ENCODE data around the gene DHRSX. TPM values are rescaled to one million over a fixed set of nuclear protein-coding genes. Genes with fewer than 3 reads are reported as not detected.

The DHRSX gene
- total RNA-seq, 3 donors from 2014 or later (not counting 1 experiment from before 2014, with no cell fraction given), result 21.5 to 26.1 (median 22.9) TPM

- Histone ChIP-seq H3K4me1 (ENCODE audit: control insufficient read depth, insufficient read depth, low read length) (peaks cover 5% of the 10 kb centered on the region), H3K9me3 (ENCODE audit: control insufficient read depth, insufficient read depth, low read length) (peaks cover 9% of the 10 kb centered on the region), H3K27ac (ENCODE audit: low read length) (no peak overlapping the region), H3K27me3 (ENCODE audit: control insufficient read depth, insufficient read depth, low read length) (no peaks in the 10 kb centered on the region), H3K36me3 (ENCODE audit: control insufficient read depth, insufficient read depth, low read length) (no peaks in the 10 kb centered on the region), H3K4me3 (ENCODE audit: low read length) (no peak overlapping the region)
- DNase-seq (no peak), ATAC-seq (no peak)
- no peak overlapping the region for H3K4me3 Mint-ChIP-seq
- no peak overlapping the region for H3K27ac Mint-ChIP-seq
- no peaks in the 10 kb centered on the region for H3K36me3 Mint-ChIP-seq
- H3K9me3 Mint-ChIP-seq, result no peaks in the 10 kb centered on the region
- intact Hi-C loops (cut with micrococcal nuclease), result no loop called here
- H3K27me3 Mint-ChIP-seq (ENCODE audit: low read depth in 2 of 2), result no peaks in the 10 kb centered on the region
- 97% methylated on average over 8 of the region's 9 CpGs for WGBS (ENCODE audit: insufficient coverage)
- peaks cover 8 to 14% of the 10 kb centered on the region in 2 donors for H3K4me1 Mint-ChIP-seq
- TF ChIP-seq, protein P1, sequence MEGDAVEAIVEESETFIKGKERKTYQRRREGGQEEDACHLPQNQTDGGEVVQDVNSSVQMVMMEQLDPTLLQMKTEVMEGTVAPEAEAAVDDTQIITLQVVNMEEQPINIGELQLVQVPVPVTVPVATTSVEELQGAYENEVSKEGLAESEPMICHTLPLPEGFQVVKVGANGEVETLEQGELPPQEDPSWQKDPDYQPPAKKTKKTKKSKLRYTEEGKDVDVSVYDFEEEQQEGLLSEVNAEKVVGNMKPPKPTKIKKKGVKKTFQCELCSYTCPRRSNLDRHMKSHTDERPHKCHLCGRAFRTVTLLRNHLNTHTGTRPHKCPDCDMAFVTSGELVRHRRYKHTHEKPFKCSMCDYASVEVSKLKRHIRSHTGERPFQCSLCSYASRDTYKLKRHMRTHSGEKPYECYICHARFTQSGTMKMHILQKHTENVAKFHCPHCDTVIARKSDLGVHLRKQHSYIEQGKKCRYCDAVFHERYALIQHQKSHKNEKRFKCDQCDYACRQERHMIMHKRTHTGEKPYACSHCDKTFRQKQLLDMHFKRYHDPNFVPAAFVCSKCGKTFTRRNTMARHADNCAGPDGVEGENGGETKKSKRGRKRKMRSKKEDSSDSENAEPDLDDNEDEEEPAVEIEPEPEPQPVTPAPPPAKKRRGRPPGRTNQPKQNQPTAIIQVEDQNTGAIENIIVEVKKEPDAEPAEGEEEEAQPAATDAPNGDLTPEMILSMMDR (IDR thresholded peaks at IDR 0.05), result no peak
Measured at GRCh38 chrX:2237976-2238375, 262.8 kb downstream of the DHRSX start.

GRCh38 chrX:2231570-2232192, 269.1 kb downstream of the DHRSX start:
- Histone ChIP-seq H3K27me3 (ENCODE audit: control insufficient read depth, insufficient read depth, low read length) (no peaks in the 10 kb centered on the region), H3K4me3 (ENCODE audit: low read length) (no peak overlapping the region), H3K9me3 (ENCODE audit: control insufficient read depth, insufficient read depth, low read length) (peaks cover 6% of the 10 kb centered on the region), H3K36me3 (ENCODE audit: control insufficient read depth, insufficient read depth, low read length) (no peaks in the 10 kb centered on the region), H3K4me1 (ENCODE audit: control insufficient read depth, insufficient read depth, low read length) (peaks cover 16% of the 10 kb centered on the region), H3K27ac (ENCODE audit: low read length) (no peak overlapping the region)
- Mint-ChIP-seq H3K9me3 (peaks cover 4 to 15% of the 10 kb centered on the region in 2 donors), H3K36me3 (no peaks in the 10 kb centered on the region), H3K27me3 (ENCODE audit: low read depth in 2 of 2) (no peaks in the 10 kb centered on the region), H3K4me3 (no peak overlapping the region), H3K27ac (peak overlapping the region in 1 of 2 donors; percentile 8), H3K4me1 (peaks cover 27 to 54% of the 10 kb centered on the region in 2 donors)
- ATAC-seq, result no peak
- 91% methylated on average over 2 of the region's 2 CpGs for WGBS (ENCODE audit: insufficient coverage)
- DNase-seq, result no peak
- intact Hi-C loops (cut with micrococcal nuclease), result no loop called here
- TF ChIP-seq, protein P1 (IDR thresholded peaks at IDR 0.05), result peak; percentile 17

DNA sequence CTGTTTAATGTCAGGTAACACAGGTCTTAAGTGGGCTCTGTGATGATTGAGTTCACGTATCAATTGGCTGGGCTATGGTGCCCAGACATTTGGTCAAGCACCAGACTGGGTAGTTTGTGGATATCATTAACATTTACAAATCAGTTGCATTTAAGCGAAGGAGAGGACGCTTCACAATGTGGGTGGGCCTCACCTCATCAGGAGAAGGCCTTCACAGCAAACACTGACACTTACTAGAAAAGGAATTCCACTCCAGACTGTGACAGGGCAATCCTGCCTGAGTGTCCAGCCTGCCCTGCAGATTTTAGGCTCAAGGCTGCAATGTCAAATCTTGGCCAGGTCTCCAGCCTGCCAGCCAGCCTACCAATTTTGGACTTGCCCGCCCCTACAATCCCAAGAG, 270.3 kb downstream of the DHRSX start:
- H3K27ac Mint-ChIP-seq, result peak overlapping the region in 1 of 2 donors; percentile 22
- peaks cover 4 to 15% of the 10 kb centered on the region in 2 donors for H3K9me3 Mint-ChIP-seq

More for the DNA sequence above, 270.3 kb downstream of the DHRSX start:
- no peak for DNase-seq
- TF ChIP-seq, protein P1 (IDR thresholded peaks at IDR 0.05), result no peak
- Mint-ChIP-seq H3K4me3 (no peak overlapping the region), H3K27me3 (ENCODE audit: low read depth in 2 of 2) (no peaks in the 10 kb centered on the region), H3K36me3 (no peaks in the 10 kb centered on the region), H3K4me1 (peaks cover 30 to 57% of the 10 kb centered on the region in 2 donors)
- Histone ChIP-seq H3K27me3 (ENCODE audit: control insufficient read depth, insufficient read depth, low read length) (no peaks in the 10 kb centered on the region), H3K36me3 (ENCODE audit: control insufficient read depth, insufficient read depth, low read length) (no peaks in the 10 kb centered on the region), H3K27ac (ENCODE audit: low read length) (no peak overlapping the region), H3K4me3 (ENCODE audit: low read length) (no peak overlapping the region), H3K4me1 (ENCODE audit: control insufficient read depth, insufficient read depth, low read length) (peaks cover 16% of the 10 kb centered on the region), H3K9me3 (ENCODE audit: control insufficient read depth, insufficient read depth, low read length) (peaks cover 6% of the 10 kb centered on the region)
- no peak for ATAC-seq
- 99% methylated on average over 4 of the region's 4 CpGs for WGBS (ENCODE audit: insufficient coverage)
- intact Hi-C loops (cut with micrococcal nuclease), result no loop called here
